ENCODE data around the gene RGS9BP. TPM values are rescaled to one million over a fixed set of nuclear protein-coding genes. Genes with fewer than 3 reads are reported as not detected.
A peak's percentile ranks its signal among the peaks of the same experiment; 100 is the strongest.

RGS9BP gene, protein sequence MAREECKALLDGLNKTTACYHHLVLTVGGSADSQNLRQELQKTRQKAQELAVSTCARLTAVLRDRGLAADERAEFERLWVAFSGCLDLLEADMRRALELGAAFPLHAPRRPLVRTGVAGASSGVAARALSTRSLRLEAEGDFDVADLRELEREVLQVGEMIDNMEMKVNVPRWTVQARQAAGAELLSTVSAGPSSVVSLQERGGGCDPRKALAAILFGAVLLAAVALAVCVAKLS
- 1 to 10 TPM in 3 of 4 donors, under 1 TPM in 1; 0.54 to 4.5 (median 2.6) TPM for total RNA-seq

DNA sequence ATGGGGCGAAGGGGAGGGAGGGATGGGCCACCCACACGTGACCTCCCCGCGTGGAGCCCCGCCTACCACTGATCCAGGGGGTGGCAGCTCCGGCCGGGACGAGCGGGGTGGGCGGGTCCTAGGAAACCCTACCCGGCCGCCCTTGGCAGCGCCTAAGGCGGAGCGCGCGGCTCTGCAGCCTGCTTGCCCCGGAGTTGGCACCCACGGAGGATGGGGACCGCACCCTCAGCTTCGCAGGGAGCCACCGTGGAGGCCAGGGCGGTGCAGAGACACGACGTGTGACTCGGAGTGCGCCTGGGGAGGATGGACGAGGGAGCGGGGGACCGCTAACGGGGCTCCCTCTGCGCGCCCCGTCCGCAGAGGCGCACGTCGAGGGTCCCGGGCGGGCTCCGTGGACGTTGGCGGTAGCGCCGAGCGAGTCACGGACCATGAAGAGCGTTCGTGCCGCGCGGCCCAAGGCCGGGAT is at the start of gene RGS9BP:
TSS of gene RGS9BP (plus strand) at position 129 of the 466 bp plus-strand sequence. CDS start 416 bp downstream, outside the sequence.
- Histone ChIP-seq H3K36me3 (no peaks in the 10 kb centered on the region), H3K27ac (peak within 1 kb of the TSS; percentile 53 to 92 (median 90)), H3K4me1 (peaks cover 0 to 63% (median 9%) of the 10 kb centered on the region in 3 donors), H3K9me3 (no peaks in the 10 kb centered on the region), H3K27me3 (peaks cover 22% of the 10 kb centered on the region), H3K4me3 (peak within 1 kb of the TSS; percentile 88 to 89)
- 0% methylated on average over 5 of the region's 53 CpGs; no CpG with 5 or more reads in 1 of the 2 donors for WGBS, 2 donors (ENCODE audit: low coverage in 1 of 2)
- peak; percentile 85 for ATAC-seq
- no peak for TF ChIP-seq EP300 (IDR thresholded peaks at IDR 0.05)

GRCh38 chr19:32626969-32627368 is 48.7 kb upstream of the RGS9BP start:
- Histone ChIP-seq H3K27me3 (no peaks in the 10 kb centered on the region), H3K9me3 (no peaks in the 10 kb centered on the region), H3K4me1 (no peaks in the 10 kb centered on the region), H3K36me3 (peaks cover 0 to 100% of the 10 kb centered on the region in 2 donors), H3K4me3 (no peak overlapping the region), H3K27ac (no peak overlapping the region)
- TF ChIP-seq, protein P1, sequence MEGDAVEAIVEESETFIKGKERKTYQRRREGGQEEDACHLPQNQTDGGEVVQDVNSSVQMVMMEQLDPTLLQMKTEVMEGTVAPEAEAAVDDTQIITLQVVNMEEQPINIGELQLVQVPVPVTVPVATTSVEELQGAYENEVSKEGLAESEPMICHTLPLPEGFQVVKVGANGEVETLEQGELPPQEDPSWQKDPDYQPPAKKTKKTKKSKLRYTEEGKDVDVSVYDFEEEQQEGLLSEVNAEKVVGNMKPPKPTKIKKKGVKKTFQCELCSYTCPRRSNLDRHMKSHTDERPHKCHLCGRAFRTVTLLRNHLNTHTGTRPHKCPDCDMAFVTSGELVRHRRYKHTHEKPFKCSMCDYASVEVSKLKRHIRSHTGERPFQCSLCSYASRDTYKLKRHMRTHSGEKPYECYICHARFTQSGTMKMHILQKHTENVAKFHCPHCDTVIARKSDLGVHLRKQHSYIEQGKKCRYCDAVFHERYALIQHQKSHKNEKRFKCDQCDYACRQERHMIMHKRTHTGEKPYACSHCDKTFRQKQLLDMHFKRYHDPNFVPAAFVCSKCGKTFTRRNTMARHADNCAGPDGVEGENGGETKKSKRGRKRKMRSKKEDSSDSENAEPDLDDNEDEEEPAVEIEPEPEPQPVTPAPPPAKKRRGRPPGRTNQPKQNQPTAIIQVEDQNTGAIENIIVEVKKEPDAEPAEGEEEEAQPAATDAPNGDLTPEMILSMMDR (IDR thresholded peaks at IDR 0.05): no peak
- TF ChIP-seq POLR2A (IDR thresholded peaks at IDR 0.05) (no peak), EP300 (IDR thresholded peaks at IDR 0.05) (no peak), POLR2AphosphoS5 (IDR thresholded peaks at IDR 0.05) (no peak)
- no peak for ATAC-seq
- WGBS, 2 donors (ENCODE audit: low coverage in 1 of 2): 88 to 90% methylated on average over 3 to 4 of the region's 4 CpGs

- 81 to 87% methylated on average over 10 of the region's 15 CpGs for WGBS, 2 donors (ENCODE audit: low coverage in 1 of 2)
- ATAC-seq: no peak
Measured at GRCh38 chr19:32627714-32628270, 47.9 kb upstream of the RGS9BP start.

DNA sequence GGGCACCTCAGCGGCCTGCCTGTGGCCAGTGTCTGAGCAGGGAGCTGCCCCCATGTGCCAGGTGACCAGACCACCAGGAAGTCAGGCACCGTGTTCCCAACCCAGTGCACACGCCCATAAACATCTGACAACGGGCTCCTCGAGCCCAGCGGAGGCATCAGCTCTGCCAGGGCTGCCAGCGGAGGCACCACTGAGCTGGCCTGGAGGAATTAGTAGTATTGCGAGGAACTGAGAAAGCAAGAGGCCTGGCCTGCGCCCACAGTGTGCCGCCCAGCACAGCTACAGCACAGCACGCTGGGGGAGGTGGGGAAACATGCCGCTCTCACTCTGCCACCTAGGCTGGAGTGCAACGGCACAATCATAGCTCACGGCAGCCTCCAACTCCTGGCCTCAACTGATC is 45.3 kb upstream of the RGS9BP start:
- TF ChIP-seq POLR2AphosphoS5 (IDR thresholded peaks at IDR 0.05): no peak
- TF ChIP-seq POLR2A (IDR thresholded peaks at IDR 0.05): no peak
- TF ChIP-seq EP300 (IDR thresholded peaks at IDR 0.05): no peak
- TF ChIP-seq, protein P1 (IDR thresholded peaks at IDR 0.05): no peak
- Histone ChIP-seq H3K36me3 (peaks cover 0 to 100% of the 10 kb centered on the region in 2 donors), H3K4me3 (no peak overlapping the region), H3K4me1 (no peaks in the 10 kb centered on the region), H3K9me3 (no peaks in the 10 kb centered on the region), H3K27me3 (no peaks in the 10 kb centered on the region), H3K27ac (no peak overlapping the region)
- WGBS, 2 donors (ENCODE audit: low coverage in 1 of 2): no CpG with 5 or more reads among the region's 14 CpGs
- ATAC-seq: no peak

More at GRCh38 chr19:32627714-32628270, 47.9 kb upstream of the RGS9BP start:
- no peaks in the 10 kb centered on the region for H3K27me3 ChIP-seq
- no peak overlapping the region for H3K27ac ChIP-seq
- no peaks in the 10 kb centered on the region for H3K9me3 ChIP-seq
- no peak overlapping the region for H3K4me3 ChIP-seq
- no peak for TF ChIP-seq POLR2A (IDR thresholded peaks at IDR 0.05)
- TF ChIP-seq, protein P1 (IDR thresholded peaks at IDR 0.05): no peak
- no peak for TF ChIP-seq EP300 (IDR thresholded peaks at IDR 0.05)
- TF ChIP-seq POLR2AphosphoS5 (IDR thresholded peaks at IDR 0.05): no peak
- no peaks in the 10 kb centered on the region for H3K4me1 ChIP-seq
- H3K36me3 ChIP-seq: peaks cover 0 to 100% of the 10 kb centered on the region in 2 donors

GRCh38 chr19:32631381-32631780 is 44.3 kb upstream of the RGS9BP start:
- peaks cover 0 to 100% of the 10 kb centered on the region in 2 donors for H3K36me3 ChIP-seq
- no peak overlapping the region for H3K4me3 ChIP-seq
- no peaks in the 10 kb centered on the region for H3K27me3 ChIP-seq
- H3K4me1 ChIP-seq: no peaks in the 10 kb centered on the region
- no peak for ATAC-seq
- TF ChIP-seq POLR2AphosphoS5 (IDR thresholded peaks at IDR 0.05) (no peak), EP300 (IDR thresholded peaks at IDR 0.05) (no peak), POLR2A (IDR thresholded peaks at IDR 0.05) (no peak)
- TF ChIP-seq, protein P1 (IDR thresholded peaks at IDR 0.05): no peak
- 100% methylated on average over 2 of the region's 15 CpGs for WGBS, 2 donors (ENCODE audit: low coverage in 1 of 2)
- no peaks in the 10 kb centered on the region for H3K9me3 ChIP-seq
- H3K27ac ChIP-seq: no peak overlapping the region

Measured in gastroesophageal sphincter (tissue), 4 donors.